Measurements from ENCODE around the gene PLA2G15.

Gene PLA2G15

GRCh38 chr16:68291227-68291626, 46.1 kb downstream of the PLA2G15 start:
- no peaks in the 10 kb centered on the region for H3K9me3 ChIP-seq (ENCODE audit: control insufficient read depth, insufficient read depth, low read length)
- H4K20me1 ChIP-seq (ENCODE audit: control insufficient read depth, insufficient read depth, low read depth, low read length): no peaks in the 10 kb centered on the region
- H3K4me2 ChIP-seq (ENCODE audit: low read length): no peak overlapping the region
- no peaks in the 10 kb centered on the region for H3K9me2 ChIP-seq (replicated peaks; ENCODE audit: control insufficient read depth, low read length)
- no peaks in the 10 kb centered on the region for H3K27me3 ChIP-seq (ENCODE audit: control insufficient read depth, low read length)
- no peaks in the 10 kb centered on the region for H3F3A ChIP-seq (ENCODE audit: control insufficient read depth, insufficient read depth)
- H3K4me1 ChIP-seq (ENCODE audit: control insufficient read depth, low read length): peaks cover 31% of the 10 kb centered on the region
- no peak overlapping the region for H3K27ac ChIP-seq (ENCODE audit: low read depth, low read length)
- peaks cover 86% of the 10 kb centered on the region for H3K36me3 ChIP-seq (ENCODE audit: control insufficient read depth, low read length)
- H3K79me2 ChIP-seq (ENCODE audit: control insufficient read depth, low read length): peaks cover 22% of the 10 kb centered on the region
- TF ChIP-seq CTCF (IDR thresholded peaks at IDR 0.05; ENCODE audit: low read depth, low read length, poor library complexity, severe bottlenecking): no peak
- TF ChIP-seq EZH2phosphoT487 (IDR thresholded peaks at IDR 0.05; ENCODE audit: borderline replicate concordance, low read length): no peak
- no peak overlapping the region for H3K4me3 ChIP-seq (ENCODE audit: low read length)

GRCh38 chr16:68292425-68292824, 47.3 kb downstream of the PLA2G15 start:
- no peak overlapping the region for H3K4me2 ChIP-seq (ENCODE audit: low read length)
- peaks cover 86% of the 10 kb centered on the region for H3K36me3 ChIP-seq (ENCODE audit: control insufficient read depth, low read length)
- H3K27me3 ChIP-seq (ENCODE audit: control insufficient read depth, low read length): no peaks in the 10 kb centered on the region
- H3K27ac ChIP-seq (ENCODE audit: low read depth, low read length): no peak overlapping the region
- H3K4me1 ChIP-seq (ENCODE audit: control insufficient read depth, low read length): peaks cover 23% of the 10 kb centered on the region
- H3K9me2 ChIP-seq (replicated peaks; ENCODE audit: control insufficient read depth, low read length): no peaks in the 10 kb centered on the region
- no peak for TF ChIP-seq EZH2phosphoT487 (IDR thresholded peaks at IDR 0.05; ENCODE audit: borderline replicate concordance, low read length)
- H3K4me3 ChIP-seq (ENCODE audit: low read length): no peak overlapping the region
- H3F3A ChIP-seq (ENCODE audit: control insufficient read depth, insufficient read depth): no peaks in the 10 kb centered on the region
- no peaks in the 10 kb centered on the region for H4K20me1 ChIP-seq (ENCODE audit: control insufficient read depth, insufficient read depth, low read depth, low read length)
- no peaks in the 10 kb centered on the region for H3K9me3 ChIP-seq (ENCODE audit: control insufficient read depth, insufficient read depth, low read length)
- peaks cover 10% of the 10 kb centered on the region for H3K79me2 ChIP-seq (ENCODE audit: control insufficient read depth, low read length)

- no peaks in the 10 kb centered on the region for H3K79me2 ChIP-seq (ENCODE audit: control insufficient read depth, low read length)
These were observed 51.1 kb downstream of the PLA2G15 start for GRCh38 chr16:68296291-68296690.

GRCh38 chr16:68296693-68297092, 51.5 kb downstream of the PLA2G15 start:
- H3K4me3 ChIP-seq (ENCODE audit: low read length): no peak overlapping the region
- TF ChIP-seq EZH2phosphoT487 (IDR thresholded peaks at IDR 0.05; ENCODE audit: borderline replicate concordance, low read length): no peak
- TF ChIP-seq CTCF (IDR thresholded peaks at IDR 0.05; ENCODE audit: low read depth, low read length, poor library complexity, severe bottlenecking): no peak
- H3K27ac ChIP-seq (ENCODE audit: low read depth, low read length): no peak overlapping the region
- no peaks in the 10 kb centered on the region for H4K20me1 ChIP-seq (ENCODE audit: control insufficient read depth, insufficient read depth, low read depth, low read length)
- peaks cover 89% of the 10 kb centered on the region for H3K36me3 ChIP-seq (ENCODE audit: control insufficient read depth, low read length)
- H3K79me2 ChIP-seq (ENCODE audit: control insufficient read depth, low read length): no peaks in the 10 kb centered on the region
- peaks cover 5% of the 10 kb centered on the region; the same call in 1 of the 2 replicates for H3K4me1 ChIP-seq (ENCODE audit: control insufficient read depth, low read length)
- H3K9me3 ChIP-seq (ENCODE audit: control insufficient read depth, insufficient read depth, low read length): no peaks in the 10 kb centered on the region
- no peaks in the 10 kb centered on the region for H3K27me3 ChIP-seq (ENCODE audit: control insufficient read depth, low read length)
- no peak overlapping the region for H3K4me2 ChIP-seq (ENCODE audit: low read length)
- no peaks in the 10 kb centered on the region for H3K9me2 ChIP-seq (replicated peaks; ENCODE audit: control insufficient read depth, low read length)
- H3F3A ChIP-seq (ENCODE audit: control insufficient read depth, insufficient read depth): peaks cover 11% of the 10 kb centered on the region

More at GRCh38 chr16:68296291-68296690, 51.1 kb downstream of the PLA2G15 start:
- H3F3A ChIP-seq (ENCODE audit: control insufficient read depth, insufficient read depth): peaks cover 8% of the 10 kb centered on the region
- no peaks in the 10 kb centered on the region for H3K9me2 ChIP-seq (replicated peaks; ENCODE audit: control insufficient read depth, low read length)
- H3K4me1 ChIP-seq (ENCODE audit: control insufficient read depth, low read length): peaks cover 5% of the 10 kb centered on the region; the same call in 1 of the 2 replicates
- H3K4me3 ChIP-seq (ENCODE audit: low read length): no peak overlapping the region
- H3K9me3 ChIP-seq (ENCODE audit: control insufficient read depth, insufficient read depth, low read length): no peaks in the 10 kb centered on the region
- no peak overlapping the region for H3K4me2 ChIP-seq (ENCODE audit: low read length)
- no peak for TF ChIP-seq CTCF (IDR thresholded peaks at IDR 0.05; ENCODE audit: low read depth, low read length, poor library complexity, severe bottlenecking)
- no peak for TF ChIP-seq EZH2phosphoT487 (IDR thresholded peaks at IDR 0.05; ENCODE audit: borderline replicate concordance, low read length)
- H3K27ac ChIP-seq (ENCODE audit: low read depth, low read length): no peak overlapping the region
- no peaks in the 10 kb centered on the region for H4K20me1 ChIP-seq (ENCODE audit: control insufficient read depth, insufficient read depth, low read depth, low read length)
- H3K27me3 ChIP-seq (ENCODE audit: control insufficient read depth, low read length): no peaks in the 10 kb centered on the region
- peaks cover 91% of the 10 kb centered on the region for H3K36me3 ChIP-seq (ENCODE audit: control insufficient read depth, low read length)
